Lower lobe of right lung (tissue), 2 donors: ENCODE measurements around the gene ERN1. TPM values are rescaled to one million over a fixed set of nuclear protein-coding genes. Genes with fewer than 3 reads are reported as not detected.

Experiments used
- ATAC-seq, 2 donors: fragments of 200-7000 bp; cut with Tn5 transposase; one replicate each; pipeline ENCODE4 v1.9.1; 2020 to 2022; ENCODE audit warnings: mild to moderate bottlenecking in 2 of 2, moderate library complexity in 2 of 2
- DNase-seq: peaks from one replicate; pipeline ENCODE4 v3.0.0-alpha.2; 2020
- H3K27ac ChIP-seq: fragments of 200-600 bp; one replicate; pipeline ENCODE4 v1.8.0; 2022
- H3K27me3 ChIP-seq: fragments of 200-600 bp; one replicate; pipeline ENCODE4 v1.8.0; 2022; ENCODE audit warnings: low read depth
- H3K36me3 ChIP-seq: fragments of 200-600 bp; one replicate; pipeline ENCODE4 v1.8.0; 2022; ENCODE audit warnings: mild to moderate bottlenecking
- H3K4me1 ChIP-seq: fragments of 200-600 bp; one replicate; pipeline ENCODE4 v1.8.0; 2022
- H3K4me3 ChIP-seq: fragments of 200-600 bp; one replicate; pipeline ENCODE4 v1.8.0; 2022; ENCODE audit warnings: mild to moderate bottlenecking
- H3K9me3 ChIP-seq: fragments of 200-600 bp; one replicate; pipeline ENCODE4 v1.8.0; 2022
- intact Hi-C: fragments of 100-400 bp; cut with DNase I; formaldehyde crosslinking; loops from one replicate; pipeline ENCODE4 v1.11.0; 2022
- total RNA-seq: library from RNA; stranded (reverse); fragmentation: NEBNext Ultra II Directional; extraction: Animal tissue kit (Norgen Biotek cat#: 25700); gene quantifications from one replicate; pipeline ENCODE4 v1.2.1, GENCODE V29; 2021
- TF ChIP-seq, protein P1 (sequence below): fragments of 200-600 bp; IDR thresholded peaks from one replicate; pipeline ENCODE4 v1.8.0; 2022; ENCODE audit warnings: antibody characterized with exemption, mild to moderate bottlenecking
- donor health status: DM: no; HTN: yes; CAD: no; lungs with severe emphysema.

Gene ERN1
- total RNA-seq, 1 donor from 2014 or later = 39.7 TPM

GRCh38 chr17:64067657-64068056, 62.3 kb downstream of the ERN1 start:
- DNase-seq = no peak
- no peak for ATAC-seq
- Histone ChIP-seq H3K36me3 (peaks cover 92% of the 10 kb centered on the region), H3K4me3 (no peak overlapping the region), H3K4me1 (peaks cover 18% of the 10 kb centered on the region), H3K27ac (no peak overlapping the region), H3K9me3 (peaks cover 9% of the 10 kb centered on the region), H3K27me3 (no peaks in the 10 kb centered on the region)
- TF ChIP-seq, protein P1, sequence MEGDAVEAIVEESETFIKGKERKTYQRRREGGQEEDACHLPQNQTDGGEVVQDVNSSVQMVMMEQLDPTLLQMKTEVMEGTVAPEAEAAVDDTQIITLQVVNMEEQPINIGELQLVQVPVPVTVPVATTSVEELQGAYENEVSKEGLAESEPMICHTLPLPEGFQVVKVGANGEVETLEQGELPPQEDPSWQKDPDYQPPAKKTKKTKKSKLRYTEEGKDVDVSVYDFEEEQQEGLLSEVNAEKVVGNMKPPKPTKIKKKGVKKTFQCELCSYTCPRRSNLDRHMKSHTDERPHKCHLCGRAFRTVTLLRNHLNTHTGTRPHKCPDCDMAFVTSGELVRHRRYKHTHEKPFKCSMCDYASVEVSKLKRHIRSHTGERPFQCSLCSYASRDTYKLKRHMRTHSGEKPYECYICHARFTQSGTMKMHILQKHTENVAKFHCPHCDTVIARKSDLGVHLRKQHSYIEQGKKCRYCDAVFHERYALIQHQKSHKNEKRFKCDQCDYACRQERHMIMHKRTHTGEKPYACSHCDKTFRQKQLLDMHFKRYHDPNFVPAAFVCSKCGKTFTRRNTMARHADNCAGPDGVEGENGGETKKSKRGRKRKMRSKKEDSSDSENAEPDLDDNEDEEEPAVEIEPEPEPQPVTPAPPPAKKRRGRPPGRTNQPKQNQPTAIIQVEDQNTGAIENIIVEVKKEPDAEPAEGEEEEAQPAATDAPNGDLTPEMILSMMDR = no peak
- intact Hi-C loops = no loop called here

DNA sequence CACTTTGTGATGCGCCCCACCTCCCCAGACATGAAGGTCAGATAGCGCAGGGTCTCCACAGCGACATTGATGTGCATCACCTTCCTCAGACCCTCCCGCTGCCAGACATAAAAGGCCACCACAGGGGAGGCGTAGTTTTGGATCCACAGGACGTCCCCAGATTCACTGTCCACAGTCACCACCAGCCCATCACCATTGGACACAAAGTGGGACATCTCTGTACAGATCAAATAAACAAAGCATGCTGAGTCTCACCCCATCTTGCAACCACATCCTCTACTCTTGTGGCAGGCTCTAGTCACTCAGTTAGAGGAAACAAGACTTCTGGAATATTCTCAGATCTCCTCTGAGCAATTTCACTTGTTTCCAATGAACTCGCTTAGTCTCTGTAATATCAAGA, 63.2 kb downstream of the ERN1 start:
- peaks cover 9% of the 10 kb centered on the region for H3K9me3 ChIP-seq
- TF ChIP-seq, protein P1 = no peak
- ATAC-seq = peak in 1 of 2 donors; percentile 19
- DNase-seq = no peak
- intact Hi-C loops = no loop called here
- no peaks in the 10 kb centered on the region for H3K27me3 ChIP-seq
- peak overlapping the region; percentile 62 for H3K27ac ChIP-seq
- peak overlapping the region; percentile 14 for H3K4me3 ChIP-seq
- peaks cover 98% of the 10 kb centered on the region for H3K36me3 ChIP-seq
- peaks cover 18% of the 10 kb centered on the region for H3K4me1 ChIP-seq

DNA sequence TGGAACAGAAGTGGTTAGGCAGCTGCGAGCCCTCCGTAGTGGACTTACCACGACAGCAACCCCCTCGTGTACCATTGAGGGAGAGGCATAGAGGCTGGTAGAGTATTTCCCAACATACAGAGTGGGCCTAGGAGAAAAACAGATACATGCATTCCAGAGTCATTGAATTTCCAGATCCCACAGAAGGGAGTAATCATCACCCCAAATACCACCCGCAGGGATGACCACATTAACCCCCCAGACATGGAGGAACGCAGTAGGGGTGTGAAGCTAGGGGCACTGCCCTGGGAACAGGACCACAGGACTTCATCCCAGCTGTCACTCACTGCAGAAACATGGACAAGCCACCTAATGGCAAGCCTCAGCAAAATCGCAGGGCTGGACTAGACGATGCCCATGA, 64.8 kb downstream of the ERN1 start:
- no peak for DNase-seq
- no peak for ATAC-seq
- H3K36me3 ChIP-seq = peaks cover 98% of the 10 kb centered on the region
- no peak overlapping the region for H3K27ac ChIP-seq
- intact Hi-C loops = no loop called here
- TF ChIP-seq, protein P1 = no peak
- peaks cover 26% of the 10 kb centered on the region for H3K4me1 ChIP-seq
- peak overlapping the region; percentile 14 for H3K4me3 ChIP-seq
- peaks cover 9% of the 10 kb centered on the region for H3K9me3 ChIP-seq
- no peaks in the 10 kb centered on the region for H3K27me3 ChIP-seq

- Histone ChIP-seq H3K36me3 (peaks cover 98% of the 10 kb centered on the region), H3K27ac (peak overlapping the region; percentile 39), H3K4me1 (peaks cover 26% of the 10 kb centered on the region), H3K27me3 (no peaks in the 10 kb centered on the region), H3K4me3 (no peak overlapping the region), H3K9me3 (peaks cover 5% of the 10 kb centered on the region)
- TF ChIP-seq, protein P1 = no peak
- no peak for DNase-seq
- peak in 1 of 2 donors; percentile 6 for ATAC-seq
- intact Hi-C loops = no loop called here
Measured at GRCh38 chr17:64064331-64064730, 65.6 kb downstream of the ERN1 start.

DNA sequence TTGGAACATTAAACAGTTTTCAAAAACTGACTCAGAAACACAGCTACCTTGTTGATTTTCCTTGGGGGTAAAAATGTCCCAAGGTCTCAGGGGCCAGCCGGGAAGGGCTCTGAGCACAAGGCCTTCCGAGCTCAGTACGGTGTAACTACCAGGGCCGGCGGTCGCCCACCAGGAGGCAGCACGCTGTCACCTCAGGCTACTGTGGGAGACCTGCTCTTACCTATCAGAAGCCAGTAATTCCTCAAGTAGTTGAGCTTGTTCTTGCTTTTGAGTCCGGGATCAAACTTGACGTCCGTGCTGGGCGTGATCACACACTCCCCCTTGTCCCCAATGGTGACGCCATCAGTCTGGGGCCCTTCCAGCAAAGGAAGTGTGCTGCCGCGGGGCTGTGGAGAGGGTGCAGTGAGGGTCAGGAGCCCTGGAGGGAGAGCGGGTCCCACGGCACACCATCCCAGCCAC, 66.1 kb downstream of the ERN1 start:
- Histone ChIP-seq H3K27ac (peak overlapping the region; percentile 43), H3K27me3 (no peaks in the 10 kb centered on the region), H3K9me3 (no peaks in the 10 kb centered on the region), H3K4me1 (peaks cover 26% of the 10 kb centered on the region), H3K4me3 (peak overlapping the region; percentile 6), H3K36me3 (peaks cover 98% of the 10 kb centered on the region)
- TF ChIP-seq, protein P1 = peak; percentile 71
- ATAC-seq = peak; percentile 92 to 94
- DNase-seq = peak; percentile 90
- intact Hi-C loops = no loop called here
